ENCODE measurements around the gene PRMT2. TPM values are rescaled to one million over a fixed set of nuclear protein-coding genes. Genes with fewer than 3 reads are reported as not detected.

The PRMT2 gene
- total and polyA plus RNA-seq, 2 experiments from 2014 or later: 51.9 to 56.9 TPM

GRCh38 chr21:46616050-46616449 lies 19.4 kb upstream of the PRMT2 start:
- no peak overlapping the region for H3K4me2 ChIP-seq
- H3K4me1 ChIP-seq (ENCODE audit: insufficient read depth): peaks cover 2% of the 10 kb centered on the region; the same call in 1 of the 2 replicates
- peaks cover 9% of the 10 kb centered on the region; the same call in 2 of the 3 replicates for H3K4me1 Mint-ChIP-seq
- H3K9me3 Mint-ChIP-seq: peaks cover under 1% of the 10 kb centered on the region; the same call in 1 of the 3 replicates
- no peaks in the 10 kb centered on the region for H3K36me3 Mint-ChIP-seq (ENCODE audit: low read depth)
- no peak overlapping the region for H3K27ac Mint-ChIP-seq
- no peaks in the 10 kb centered on the region for H3K79me2 ChIP-seq (replicated peaks; ENCODE audit: insufficient read depth)
- 0 out of 2 replicates have a peak, but pooled peaks cover 2% of the 10 kb centered on the region for H3K9me2 ChIP-seq (ENCODE audit: insufficient read depth)
- no peaks in the 10 kb centered on the region for H3F3A ChIP-seq (replicated peaks; ENCODE audit: low read depth)
- DNase-seq (ENCODE audit: low spot score): no peak
- H3K27me3 ChIP-seq (ENCODE audit: insufficient read depth): no peaks in the 10 kb centered on the region
- no peaks in the 10 kb centered on the region for H3K36me3 ChIP-seq (ENCODE audit: insufficient read depth)
- H2AFZ ChIP-seq: no peak overlapping the region
- no peaks in the 10 kb centered on the region for H3K27me3 Mint-ChIP-seq (ENCODE audit: insufficient read depth, low read depth, poor library complexity)
- no peak for ATAC-seq
- no peak overlapping the region for H3K4me3 Mint-ChIP-seq
- H4K20me1 ChIP-seq (replicated peaks; ENCODE audit: insufficient read depth): no peaks in the 10 kb centered on the region
- no peak for TF ChIP-seq STAT1 (IDR thresholded peaks at IDR 0.05; ENCODE audit: unreplicated experiment)
- no peak for TF ChIP-seq ZNF114 (CRISPR knock-in tag; IDR thresholded peaks at IDR 0.05)
- TF ChIP-seq ZNF462 (CRISPR knock-in tag; IDR thresholded peaks at IDR 0.05): no peak
- no peak for TF ChIP-seq EZH2phosphoT487 (IDR thresholded peaks at IDR 0.05; ENCODE audit: unreplicated experiment)
- no peak for TF ChIP-seq ZNF331 (CRISPR knock-in tag; IDR thresholded peaks at IDR 0.05; ENCODE audit: low read depth)
- H3K4me3 ChIP-seq: no peak overlapping the region
- H3K27ac ChIP-seq (ENCODE audit: low read depth): no peak overlapping the region

- no peak overlapping the region for H3K4me3 ChIP-seq
- no peaks in the 10 kb centered on the region for H3K27me3 ChIP-seq (ENCODE audit: insufficient read depth)
- no peaks in the 10 kb centered on the region; the same call in 2 of the 3 replicates for H3K9me3 Mint-ChIP-seq
- H3K4me1 ChIP-seq (ENCODE audit: insufficient read depth): peaks cover 2% of the 10 kb centered on the region; the same call in 1 of the 2 replicates
- 0 out of 2 replicates have a peak, but pooled peaks cover 3% of the 10 kb centered on the region for H3K9me2 ChIP-seq (ENCODE audit: insufficient read depth)
- peaks cover 2% of the 10 kb centered on the region for H3K27me3 Mint-ChIP-seq (ENCODE audit: insufficient read depth, low read depth, poor library complexity)
- no peaks in the 10 kb centered on the region for H4K20me1 ChIP-seq (replicated peaks; ENCODE audit: insufficient read depth)
- no peaks in the 10 kb centered on the region for H3K36me3 ChIP-seq (ENCODE audit: insufficient read depth)
- H3K27ac ChIP-seq (ENCODE audit: low read depth): no peak overlapping the region
- DNase-seq (ENCODE audit: low spot score) (no peak), ATAC-seq (no peak)
- H3K27ac Mint-ChIP-seq: no peak overlapping the region
- no peak overlapping the region for H3K4me3 Mint-ChIP-seq
- peaks cover 9% of the 10 kb centered on the region; the same call in 2 of the 3 replicates for H3K4me1 Mint-ChIP-seq
- H3F3A ChIP-seq (replicated peaks; ENCODE audit: low read depth): no peaks in the 10 kb centered on the region
- H3K4me2 ChIP-seq: no peak overlapping the region
- H3K79me2 ChIP-seq (replicated peaks; ENCODE audit: insufficient read depth): no peaks in the 10 kb centered on the region
- H2AFZ ChIP-seq: no peak overlapping the region
- H3K36me3 Mint-ChIP-seq (ENCODE audit: low read depth): no peaks in the 10 kb centered on the region
- TF ChIP-seq JUNB (IDR thresholded peaks at IDR 0.05; ENCODE audit: unreplicated experiment): no peak
- no peak for TF ChIP-seq ETS1 (IDR thresholded peaks at IDR 0.05)
- TF ChIP-seq EZH2phosphoT487 (IDR thresholded peaks at IDR 0.05; ENCODE audit: unreplicated experiment): no peak
- TF ChIP-seq CTCF (conservative IDR thresholded peaks at IDR 0.05; ENCODE audit: low read depth in 2 of 2): no peak
- no peak for TF ChIP-seq ZNF331 (CRISPR knock-in tag; IDR thresholded peaks at IDR 0.05; ENCODE audit: low read depth)
- TF ChIP-seq NANOG (IDR thresholded peaks at IDR 0.05; ENCODE audit: borderline replicate concordance): no peak
Observed at GRCh38 chr21:46616656-46617055, 18.8 kb upstream of the PRMT2 start.

Data from GM23338 (cell line).